ENCODE measurements around the gene JUN. TPM values are rescaled to one million over a fixed set of nuclear protein-coding genes. Genes with fewer than 3 reads are reported as not detected.

JUN gene
- total and polyA plus RNA-seq, 2 of the 13 experiments (the other 11 are each of a cell fraction or from before 2014, with no cell fraction given): 18.2 to 22.3 TPM

- TF ChIP-seq DDIT3 (CRISPR knock-in tag; IDR thresholded peaks at IDR 0.05) (no peak), U2AF2 (IDR thresholded peaks at IDR 0.05; ENCODE audit: low read depth, low read length) (no peak), HOXD1 (CRISPR knock-in tag; IDR thresholded peaks at IDR 0.05) (no peak), ZNF362 (CRISPR knock-in tag; IDR thresholded peaks at IDR 0.05; ENCODE audit: borderline replicate concordance) (no peak), CSRNP2 (CRISPR knock-in tag; conservative IDR thresholded peaks at IDR 0.05; ENCODE audit: low read depth) (no peak), ZNF318 (CRISPR knock-in tag; IDR thresholded peaks at IDR 0.05) (no peak), ZNF34 (CRISPR knock-in tag; IDR thresholded peaks at IDR 0.05; ENCODE audit: borderline replicate concordance) (no peak), MLLT10 (CRISPR knock-in tag; IDR thresholded peaks at IDR 0.05) (no peak), ZNF768 (CRISPR knock-in tag; IDR thresholded peaks at IDR 0.05) (no peak), ZFP1 (CRISPR knock-in tag; IDR thresholded peaks at IDR 0.05) (no peak), ZNF878 (CRISPR knock-in tag; IDR thresholded peaks at IDR 0.05) (0 out of 2 replicates have a peak, but pooled peaks have one; percentile 61), ZNF543 (CRISPR knock-in tag; IDR thresholded peaks at IDR 0.05) (no peak), ZNF597 (CRISPR knock-in tag; IDR thresholded peaks at IDR 0.05) (no peak)
These were observed 20.6 kb downstream of the JUN start (continued) for GRCh38 chr1:58763214-58763613.

All from HepG2 (cell line).